Stimulated activated CD4-positive, alpha-beta T cell treated with anti-CD3 and anti-CD28 coated beads, Interleukin-1b, Interleukin-23, amount 100 ng/mL, for 1 hour (primary cell): Measurements from ENCODE around the gene LTO1.

Experiments
- DNase-seq, 2 donors: peaks; one replicate each; pipeline ENCODE4 v3.0.0-alpha.2; 2020; ENCODE audit warnings: low read depth in 2 of 2

The LTO1 gene

DNA sequence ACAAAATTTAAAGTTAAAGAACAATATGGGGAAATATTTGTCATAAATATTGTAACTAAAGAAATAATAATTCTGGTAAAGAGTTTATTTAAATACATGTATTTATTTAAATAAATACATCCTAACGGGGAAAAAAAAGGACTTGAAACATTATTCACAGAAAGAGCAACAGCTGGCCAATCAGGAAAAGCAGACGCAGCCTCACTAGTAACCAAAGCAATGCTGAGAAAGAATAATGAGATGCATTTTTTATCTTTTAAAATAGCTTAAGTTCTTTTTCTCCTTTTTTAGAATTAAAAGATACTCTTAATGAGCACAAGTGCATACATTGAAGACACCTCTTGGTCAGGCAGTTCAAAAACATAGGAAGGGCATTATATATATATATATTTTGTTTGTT, 2.6 kb upstream of the LTO1 start:
- DNase-seq: no peak

DNA sequence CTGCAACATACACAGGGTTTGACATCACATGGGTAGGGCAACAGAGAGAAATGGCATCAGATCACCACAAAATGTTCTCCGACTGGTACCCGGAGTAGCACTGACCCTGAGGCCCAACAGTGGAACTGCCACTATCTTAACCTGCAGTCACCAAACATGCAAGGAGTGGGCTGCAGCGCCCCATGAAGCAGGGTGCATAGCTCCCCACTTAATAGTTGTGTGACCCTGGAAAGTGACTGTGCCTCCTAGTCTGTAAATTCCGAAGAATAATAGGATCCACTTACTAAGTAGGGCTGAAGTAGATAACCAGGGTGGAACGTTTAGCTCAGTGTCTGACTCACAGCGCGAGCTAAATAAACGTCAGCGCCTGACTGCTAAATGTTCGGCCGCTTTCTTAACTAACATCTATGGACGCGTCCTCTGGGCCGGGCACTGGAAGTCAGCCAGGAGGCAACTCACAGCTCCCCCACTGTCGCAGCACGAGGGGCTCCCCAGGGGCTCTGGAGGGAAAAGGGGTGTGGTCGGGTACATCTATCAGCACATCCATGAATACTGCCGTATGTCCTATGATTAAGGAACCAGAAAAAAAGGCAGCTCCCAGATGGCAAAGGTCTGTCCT, 777 bp downstream of the LTO1 start:
- no peak for DNase-seq

GRCh38 chr11:69671734-69672465, 3.3 kb downstream of the LTO1 start:
- DNase-seq: no peak

GRCh38 chr11:69670158-69670845, 4.9 kb downstream of the LTO1 start:
- DNase-seq: peak in 1 of 2 donors; percentile 36

- no peak for DNase-seq
These were observed 5.7 kb downstream of the LTO1 start for GRCh38 chr11:69669486-69669885.

DNA sequence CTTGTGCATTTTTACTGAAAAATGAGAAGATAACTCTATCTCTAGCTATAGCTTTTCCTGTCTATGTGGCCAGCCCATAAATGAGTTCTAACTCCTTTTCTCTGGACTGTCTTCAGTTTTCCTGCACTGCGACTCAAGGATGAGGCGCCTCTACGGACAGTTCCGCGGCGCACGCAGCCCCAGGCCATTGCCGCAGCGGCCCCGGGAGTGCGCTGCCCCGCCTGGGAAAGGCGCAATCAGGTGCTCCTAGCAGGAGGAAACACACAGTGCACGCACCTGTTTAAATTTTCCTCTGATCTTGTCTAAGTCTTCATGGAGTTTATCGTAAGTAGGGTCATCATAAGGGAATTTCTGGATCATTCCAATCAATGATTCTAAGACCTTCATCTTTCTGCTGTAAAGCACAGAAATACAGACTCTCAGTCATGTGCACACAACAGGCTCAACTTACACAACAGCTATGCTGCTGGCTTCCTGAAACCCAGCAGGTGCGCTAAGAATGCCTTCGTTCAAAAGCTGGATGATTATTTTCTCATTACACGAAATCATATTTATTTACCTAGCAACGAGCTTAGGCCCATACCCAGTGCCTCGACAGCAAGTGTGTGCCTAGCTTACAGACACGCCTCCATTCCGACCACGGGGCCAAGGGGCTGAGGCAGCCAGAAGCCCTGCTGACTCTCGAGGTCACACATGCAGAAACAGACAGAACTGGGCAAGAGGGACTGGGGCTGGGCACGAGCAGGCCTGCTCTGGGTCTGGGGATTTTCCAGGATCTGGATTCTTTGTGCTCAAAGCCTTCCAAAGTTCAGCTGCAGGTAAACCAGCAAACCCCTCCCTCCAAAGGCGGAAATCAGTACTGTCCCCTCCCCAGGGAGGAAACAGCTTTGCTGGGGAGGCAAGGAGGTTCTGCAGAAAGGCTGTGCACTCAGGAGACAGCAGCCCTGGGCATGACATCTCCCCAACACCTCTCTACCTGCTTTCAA, 7.2 kb downstream of the LTO1 start:
- DNase-seq: no peak

- no peak for DNase-seq
These were observed 8.2 kb downstream of the LTO1 start for GRCh38 chr11:69666752-69667536.

DNA sequence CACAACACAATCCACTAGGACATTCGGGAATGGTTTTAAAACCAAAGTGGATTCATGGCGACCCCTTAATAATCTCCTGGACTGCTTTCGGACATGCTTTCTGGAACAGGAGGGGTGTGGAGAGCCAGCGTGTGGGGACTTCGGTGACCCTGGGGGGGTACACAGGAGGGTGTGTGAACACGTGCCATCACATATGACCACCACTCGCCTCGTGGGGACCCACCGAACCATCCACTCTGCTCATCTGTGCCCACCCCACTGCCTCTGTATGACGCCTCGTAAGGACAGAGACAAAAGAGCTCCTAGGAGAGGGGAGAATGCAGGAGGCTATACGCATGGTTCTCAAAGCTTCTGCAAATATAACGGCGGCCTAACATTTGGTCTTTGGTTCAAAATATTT, 8.9 kb downstream of the LTO1 start:
- no peak for DNase-seq

GRCh38 chr11:69665669-69666068, 9.5 kb downstream of the LTO1 start:
- DNase-seq: no peak

GRCh38 chr11:69664901-69665300, 10.3 kb downstream of the LTO1 start:
- DNase-seq: no peak

- no peak for DNase-seq
These were observed 10.9 kb downstream of the LTO1 start for GRCh38 chr11:69664103-69664775.

DNA sequence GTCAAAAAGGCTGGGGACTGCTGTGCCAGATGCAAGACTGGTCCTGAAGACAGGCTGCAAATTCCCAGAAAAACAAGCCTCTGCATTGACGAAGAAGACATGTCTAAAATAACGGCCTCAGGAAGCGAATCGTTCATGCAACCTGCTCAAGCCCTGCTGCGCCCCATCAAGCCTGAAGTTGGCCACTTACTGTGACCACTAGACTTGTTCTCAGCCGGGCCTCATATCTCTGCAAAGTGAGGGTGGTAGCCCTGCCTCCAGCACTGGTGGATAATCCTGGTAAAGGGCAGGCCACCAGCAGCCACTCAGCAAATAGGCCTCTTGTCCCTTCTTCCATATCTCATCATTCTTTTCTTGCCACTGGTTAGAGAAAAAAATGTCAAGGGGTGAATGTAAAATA, 11.8 kb downstream of the LTO1 start:
- DNase-seq: no peak

GRCh38 chr11:69662806-69663205, 12.3 kb downstream of the LTO1 start:
- DNase-seq: no peak

GRCh38 chr11:69662021-69662698, 13.0 kb downstream of the LTO1 start:
- no peak for DNase-seq

GRCh38 chr11:69661413-69661715, 13.8 kb downstream of the LTO1 start:
- no peak for DNase-seq

GRCh38 chr11:69660001-69660500, 15.1 kb downstream of the LTO1 start:
- no peak for DNase-seq

- no peak for DNase-seq
These were observed 15.6 kb downstream of the LTO1 start for GRCh38 chr11:69659591-69659990.

GRCh38 chr11:69658626-69659450, 16.3 kb downstream of the LTO1 start:
- DNase-seq: no peak
